Right cardiac atrium (tissue), 5 donors: ENCODE results near the gene GPC6. TPM values are rescaled to one million over a fixed set of nuclear protein-coding genes. Genes with fewer than 3 reads are reported as not detected.

ENCODE experiments used
- ATAC-seq, 2 donors: fragments of 200-7000 bp; cut with Tn5 transposase; one replicate each; pipeline versions ENCODE4 v1.8.0 to v1.9.1; 2020; ENCODE audit warnings: moderate library complexity in 2 of 2, mild to moderate bottlenecking in 1 of 2
- DNase-seq, 3 donors: peaks; one replicate each; pipeline ENCODE4 v3.0.0-alpha.2; 2020
- H3K27ac ChIP-seq: one replicate; pipeline ENCODE4 v1.5.1; 2013; ENCODE audit warnings: mild to moderate bottlenecking, low read length, control low read depth, moderate library complexity
- H3K27me3 ChIP-seq: one replicate; pipeline ENCODE4 v1.6.1; 2013; ENCODE audit not compliant: control insufficient read depth, insufficient read depth
- H3K4me1 ChIP-seq: one replicate; pipeline ENCODE4 v1.6.1; 2013; ENCODE audit warnings: low read length; ENCODE audit not compliant: control insufficient read depth, insufficient read depth
- H3K4me3 ChIP-seq: one replicate; pipeline ENCODE4 v1.5.1; 2013; ENCODE audit warnings: low read length, control low read depth
- H3K9me3 ChIP-seq: one replicate; pipeline ENCODE4 v1.6.1; 2013; ENCODE audit warnings: low read length; ENCODE audit not compliant: control insufficient read depth
- WGBS: extraction: QIAGEN DNeasy Blood & Tissue Kit; methylation state at CpG from one replicate; pipeline ENCODE4 v1.1.7; 2013; 5-methylcytosine and 5-hydroxymethylcytosine counted together
- intact Hi-C, 4 donors: fragments of 100-400 bp; cut with DNase I; formaldehyde crosslinking; loops; one replicate each; pipeline versions ENCODE4 v1.11.0 to v1.14.0; 2022 to 2023
- polyA plus RNA-seq: library from polyadenylated mRNA; stranded (reverse); fragments of 200-250 nt; gene quantifications from one replicate; pipeline ENCODE4 v1.2.3, GENCODE V29; 2013
- total RNA-seq, 4 donors: library from RNA; stranded (reverse); fragmentation: NEBNext Ultra II Directional; extraction: Animal tissue kit (Norgen Biotek cat#: 25700); gene quantifications; one replicate each; pipeline ENCODE4 v1.2.1, GENCODE V29; 2021
- donor health status: healthy with polysubstance abuse.
- donor health status: DM: no; HTN: yes; CAD: no.
- donor health status: DM: no; HTN: no; CAD: no.
- donor health status: DM: no; HTN: yes; CAD: no; lungs with severe emphysema.
- donor health status: DM: yes; HTN: yes; CAD: no.

The GPC6 gene
- total and polyA plus RNA-seq, 5 donors, result 1.5 to 11.0 (median 5.3) TPM

DNA sequence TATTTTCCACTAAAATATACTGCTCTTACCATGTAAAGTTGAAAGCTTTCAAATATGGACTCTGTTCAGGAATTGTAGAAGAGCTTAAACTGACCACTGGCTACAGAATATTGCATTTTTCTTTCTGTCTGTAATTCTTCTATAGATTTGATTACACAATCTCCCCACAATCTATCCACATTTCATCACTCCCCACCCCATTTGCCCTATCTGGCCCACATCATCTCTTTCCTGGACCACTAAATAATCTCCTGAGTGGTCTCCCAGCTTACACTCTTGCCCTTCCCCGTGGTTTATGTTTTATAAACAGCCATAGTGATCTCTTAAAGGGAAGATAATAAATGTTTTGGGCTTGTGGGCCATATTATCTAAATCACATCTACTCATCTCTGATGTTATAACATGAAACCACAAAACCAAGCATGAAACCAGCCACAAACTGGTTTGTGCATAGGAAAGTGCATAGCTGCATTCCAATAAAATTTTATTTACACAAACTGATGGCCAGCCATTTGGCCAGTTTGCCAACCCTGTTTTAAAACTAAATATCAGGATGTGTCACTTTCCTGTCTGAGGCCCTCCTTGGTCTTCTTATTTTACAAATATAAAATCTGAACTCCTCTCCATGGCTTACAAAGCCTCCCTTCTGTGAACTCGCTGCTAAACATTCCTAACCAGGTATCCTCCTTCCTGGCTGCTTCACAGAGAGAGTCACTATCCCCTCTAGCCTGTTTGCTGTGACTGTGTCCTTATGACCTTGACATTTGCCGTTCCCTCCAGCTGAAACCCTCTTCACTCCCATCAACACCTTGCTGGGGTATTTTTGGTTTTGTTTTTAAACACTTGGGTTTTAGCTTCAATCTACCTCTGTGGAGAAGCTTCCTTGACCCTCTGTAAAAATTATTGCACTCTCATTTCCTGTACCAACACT lies 500.9 kb downstream of the GPC6 start:
- H3K27ac ChIP-seq, result no peak overlapping the region
- no peak overlapping the region for H3K4me3 ChIP-seq
- no peaks in the 10 kb centered on the region for H3K9me3 ChIP-seq
- DNase-seq (no peak), ATAC-seq (no peak)
- no peaks in the 10 kb centered on the region for H3K27me3 ChIP-seq
- intact Hi-C loops, result no loop called here
- 66% methylated on average over 3 of the region's 3 CpGs for WGBS
- no peaks in the 10 kb centered on the region for H3K4me1 ChIP-seq

DNA sequence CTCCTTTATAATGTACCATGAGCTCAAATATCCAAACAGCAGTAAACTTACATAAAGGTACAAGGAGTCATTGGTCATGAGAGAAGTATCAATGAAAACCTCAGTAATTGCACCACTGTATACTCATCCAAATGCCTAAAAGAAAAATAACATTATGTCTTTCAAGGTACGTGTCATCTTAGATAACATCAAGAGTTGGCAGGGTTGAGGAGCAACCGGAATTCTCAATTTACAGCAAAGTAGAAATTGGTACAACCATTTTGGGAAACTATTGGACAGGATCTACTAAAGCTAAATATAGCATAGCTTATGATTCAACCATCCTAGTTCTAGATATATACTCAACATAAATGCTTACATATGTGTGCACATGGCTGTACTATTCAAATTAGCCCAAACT lies 502.8 kb downstream of the GPC6 start:
- H3K27ac ChIP-seq, result no peak overlapping the region
- intact Hi-C loops, result no loop called here
- WGBS, result 88% methylated on average over 2 of the region's 2 CpGs

DNA sequence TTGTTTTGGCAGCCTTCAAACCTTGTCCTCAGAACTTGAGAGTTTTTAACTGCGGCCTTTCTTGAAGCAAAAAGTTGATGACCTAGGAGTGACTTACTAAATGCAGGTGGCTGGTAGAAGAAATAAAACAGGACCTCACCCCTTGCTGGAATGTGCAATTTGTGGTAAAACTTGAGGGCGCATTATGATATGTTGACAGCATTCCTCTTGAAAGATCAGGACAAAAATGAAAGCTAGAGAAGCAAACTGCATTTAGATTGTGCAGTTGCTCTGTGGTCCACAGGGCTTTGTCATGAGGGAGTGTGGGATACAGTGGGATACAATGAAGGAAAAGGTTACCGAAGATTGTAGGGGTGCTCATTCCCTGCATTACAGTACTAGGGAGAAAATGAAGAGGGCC lies 504.2 kb downstream of the GPC6 start:
- WGBS, result 81% methylated on average over 3 of the region's 3 CpGs
- ATAC-seq (no peak), DNase-seq (no peak)
- Histone ChIP-seq H3K9me3 (no peaks in the 10 kb centered on the region), H3K27me3 (no peaks in the 10 kb centered on the region), H3K4me3 (no peak overlapping the region), H3K4me1 (no peaks in the 10 kb centered on the region), H3K27ac (no peak overlapping the region)
- intact Hi-C loops, result no loop called here

More for the DNA sequence above, 502.8 kb downstream of the GPC6 start:
- ATAC-seq (no peak), DNase-seq (no peak)
- Histone ChIP-seq H3K4me1 (no peaks in the 10 kb centered on the region), H3K27me3 (no peaks in the 10 kb centered on the region), H3K9me3 (no peaks in the 10 kb centered on the region), H3K4me3 (no peak overlapping the region)

DNA sequence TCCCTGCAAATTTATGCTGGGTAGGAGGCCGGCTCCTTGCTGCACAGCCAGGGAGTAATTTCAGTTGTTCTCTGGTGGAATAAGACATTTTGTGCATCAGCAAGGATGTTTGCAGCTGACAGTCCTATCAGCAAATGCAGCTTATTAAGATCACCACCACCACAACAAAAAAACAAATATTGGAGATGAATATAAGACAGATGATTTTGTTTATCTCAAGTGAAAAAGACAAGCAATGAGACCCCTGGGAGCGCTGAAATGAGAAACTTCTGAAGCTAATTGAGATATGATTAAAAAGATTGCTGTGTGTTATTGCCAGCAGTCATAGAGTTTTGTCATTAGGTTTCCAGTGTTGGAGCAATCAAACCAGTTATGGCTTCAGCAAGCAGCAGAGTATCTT lies 505.6 kb downstream of the GPC6 start:
- 60% methylated on average over 2 of the region's 2 CpGs for WGBS
- H3K27me3 ChIP-seq, result no peaks in the 10 kb centered on the region
- H3K9me3 ChIP-seq, result no peaks in the 10 kb centered on the region
- no peak overlapping the region for H3K4me3 ChIP-seq
- no peak overlapping the region for H3K27ac ChIP-seq
- intact Hi-C loops, result no loop called here
- no peak for DNase-seq
- H3K4me1 ChIP-seq, result no peaks in the 10 kb centered on the region
- no peak for ATAC-seq

DNA sequence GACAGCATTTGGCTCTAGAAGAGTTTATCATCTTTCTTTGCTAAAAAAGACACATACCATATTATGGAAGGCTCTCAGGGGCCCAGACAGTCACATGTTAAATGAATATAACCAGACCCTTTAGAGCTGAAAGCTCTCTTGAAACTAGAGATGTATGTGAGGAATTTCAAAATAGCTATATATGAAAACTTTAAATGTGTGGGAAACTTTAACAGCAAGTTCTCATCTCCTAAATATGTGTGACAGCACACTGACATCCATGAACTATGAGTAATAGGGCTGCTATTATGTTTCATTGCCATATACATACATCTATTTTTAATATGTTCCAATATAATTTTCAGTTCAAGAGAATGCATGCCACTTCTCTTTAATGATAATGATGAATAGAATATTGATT lies 509.5 kb downstream of the GPC6 start:
- Histone ChIP-seq H3K4me1 (no peaks in the 10 kb centered on the region), H3K9me3 (no peaks in the 10 kb centered on the region), H3K27me3 (no peaks in the 10 kb centered on the region), H3K27ac (no peak overlapping the region), H3K4me3 (no peak overlapping the region)
- intact Hi-C loops, result no loop called here
- ATAC-seq (no peak), DNase-seq (no peak)

DNA sequence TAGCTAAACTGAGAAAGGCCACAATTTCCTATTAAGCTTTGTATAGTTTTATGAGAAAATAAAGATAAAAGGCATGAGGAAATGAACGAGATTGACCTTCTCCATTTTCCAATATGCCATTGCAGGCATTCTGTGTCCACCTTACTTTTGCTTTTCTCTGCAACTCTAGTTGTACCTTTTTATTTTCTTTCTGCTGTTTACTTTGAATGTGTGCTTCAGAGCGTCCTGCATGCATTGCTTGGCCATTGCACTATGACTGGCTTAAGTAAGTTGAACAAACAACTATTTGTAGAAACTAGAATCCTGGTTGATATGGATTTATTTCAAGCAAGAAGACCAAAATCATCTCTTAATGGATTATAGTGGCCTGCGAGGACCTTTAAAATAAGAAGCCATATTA lies 510.3 kb downstream of the GPC6 start:
- intact Hi-C loops, result no loop called here
- Histone ChIP-seq H3K4me1 (no peaks in the 10 kb centered on the region), H3K9me3 (no peaks in the 10 kb centered on the region), H3K27me3 (no peaks in the 10 kb centered on the region), H3K4me3 (no peak overlapping the region), H3K27ac (no peak overlapping the region)
- 80% methylated on average over 3 of the region's 3 CpGs for WGBS
- ATAC-seq, result no peak
- no peak for DNase-seq

DNA sequence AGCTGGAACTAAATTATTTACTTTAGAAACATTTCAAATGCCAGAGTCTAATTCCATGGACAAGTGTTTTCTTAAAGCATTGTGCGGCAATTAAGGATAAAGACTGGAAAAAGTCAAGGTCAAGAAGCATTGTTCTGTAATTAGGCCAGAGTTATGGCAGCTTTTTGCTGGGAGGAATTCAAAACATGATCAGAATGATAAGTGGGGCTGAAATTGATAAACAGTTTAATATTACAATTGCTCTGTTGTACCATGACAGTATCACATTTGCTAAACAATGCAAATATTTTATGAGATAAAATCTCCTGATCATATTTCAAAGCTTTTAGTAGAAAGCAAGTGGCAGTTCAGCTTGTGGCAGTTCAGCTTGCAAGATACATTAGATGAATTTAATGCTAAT lies 513.7 kb downstream of the GPC6 start:
- Histone ChIP-seq H3K4me1 (no peaks in the 10 kb centered on the region), H3K27ac (no peak overlapping the region), H3K4me3 (no peak overlapping the region), H3K9me3 (no peaks in the 10 kb centered on the region), H3K27me3 (no peaks in the 10 kb centered on the region)
- no peak for DNase-seq
- intact Hi-C loops, result no loop called here
- WGBS, result 44% methylated on average over 1 of the region's 1 CpG
- no peak for ATAC-seq

DNA sequence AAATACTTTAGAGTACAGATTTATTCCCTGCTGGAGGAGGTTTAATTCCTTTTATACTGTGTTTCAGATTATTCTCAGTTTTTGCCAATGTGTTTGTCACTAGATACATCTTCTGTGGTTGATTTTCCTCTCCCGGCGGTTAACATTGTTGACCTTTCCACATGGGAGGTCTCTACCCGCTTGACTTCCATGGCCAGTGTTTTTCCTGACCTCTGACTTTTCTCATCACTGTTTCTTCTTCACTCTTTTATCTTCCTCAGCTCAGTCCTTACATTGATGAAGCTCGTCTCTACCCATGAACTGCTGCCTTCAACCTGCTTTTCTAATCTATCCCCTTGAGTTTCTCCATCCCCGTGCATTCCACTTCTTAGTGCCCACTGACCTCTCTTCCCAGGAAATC lies 517.4 kb downstream of the GPC6 start:
- intact Hi-C loops, result no loop called here
- no peaks in the 10 kb centered on the region for H3K9me3 ChIP-seq
- no peak overlapping the region for H3K27ac ChIP-seq
- WGBS, result 88% methylated on average over 5 of the region's 5 CpGs
- H3K4me3 ChIP-seq, result no peak overlapping the region
- DNase-seq (no peak), ATAC-seq (no peak)
- no peaks in the 10 kb centered on the region for H3K4me1 ChIP-seq
- no peaks in the 10 kb centered on the region for H3K27me3 ChIP-seq

DNA sequence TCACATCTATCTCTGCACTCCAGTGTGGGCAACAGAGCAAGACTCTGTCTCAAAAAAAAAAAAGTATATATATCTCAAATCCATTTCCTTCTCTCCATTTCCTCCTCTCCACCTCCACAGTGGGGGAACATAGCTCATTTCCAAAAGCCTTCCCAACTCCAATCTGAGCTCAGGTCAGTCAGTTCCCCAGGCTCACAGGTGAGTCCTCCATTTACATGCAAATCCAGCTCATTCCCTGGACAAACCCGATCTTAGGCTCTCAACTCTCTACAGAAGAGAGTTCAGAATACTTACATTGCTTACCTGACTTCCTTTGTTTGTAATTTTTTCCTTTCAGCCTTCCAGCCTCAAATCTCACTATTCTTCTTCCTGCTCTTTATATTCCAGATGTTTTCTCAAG lies 518.3 kb downstream of the GPC6 start:
- no peaks in the 10 kb centered on the region for H3K4me1 ChIP-seq
- H3K9me3 ChIP-seq, result no peaks in the 10 kb centered on the region
- intact Hi-C loops, result no loop called here
- no peak overlapping the region for H3K4me3 ChIP-seq
- no peak overlapping the region for H3K27ac ChIP-seq
- DNase-seq (no peak), ATAC-seq (no peak)
- H3K27me3 ChIP-seq, result no peaks in the 10 kb centered on the region
- WGBS, result 77% methylated on average over 1 of the region's 1 CpG

DNA sequence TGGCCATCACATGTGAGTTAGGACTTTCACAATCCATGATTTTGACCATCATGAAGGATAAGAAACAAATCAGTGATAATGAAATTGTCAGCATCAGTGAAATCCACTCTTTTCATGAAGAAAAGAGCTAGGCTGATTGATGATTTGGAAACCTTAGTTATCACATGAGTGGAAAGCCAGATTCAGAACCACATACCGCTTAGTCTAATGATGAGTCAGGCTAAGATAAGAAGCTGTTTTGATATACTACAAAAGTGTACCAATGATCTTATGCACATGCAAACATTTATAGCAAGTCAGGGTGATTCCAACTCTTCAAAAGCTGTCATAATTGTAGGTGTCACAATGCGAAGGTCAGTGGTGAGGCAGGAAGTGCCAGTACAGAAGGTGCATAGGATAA lies 519.3 kb downstream of the GPC6 start:
- no peaks in the 10 kb centered on the region for H3K9me3 ChIP-seq
- H3K4me3 ChIP-seq, result no peak overlapping the region
- H3K27ac ChIP-seq, result no peak overlapping the region
- no peak for ATAC-seq
- 48% methylated on average over 2 of the region's 2 CpGs for WGBS
- no peaks in the 10 kb centered on the region for H3K4me1 ChIP-seq
- intact Hi-C loops, result no loop called here
- no peak for DNase-seq
- H3K27me3 ChIP-seq, result no peaks in the 10 kb centered on the region

DNA sequence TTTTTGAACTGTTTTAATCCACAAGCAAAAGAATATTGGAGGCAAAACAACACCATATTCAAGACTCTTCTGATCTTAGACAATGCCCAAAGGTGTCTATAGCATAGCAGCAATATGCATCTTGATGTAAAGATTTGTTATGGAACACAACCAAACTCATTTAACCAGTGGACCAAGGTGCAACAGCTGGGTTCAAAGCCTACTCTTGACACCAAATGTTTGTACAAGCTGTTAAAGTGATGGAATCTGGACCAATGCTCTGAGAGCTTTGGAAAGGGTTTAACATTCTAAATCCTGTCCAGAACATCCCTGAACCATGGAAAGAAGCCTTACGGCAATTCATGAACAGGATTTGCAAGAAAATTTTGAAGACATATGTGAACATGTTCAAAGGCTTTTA lies 520.0 kb downstream of the GPC6 start:
- DNase-seq (no peak), ATAC-seq (no peak)
- Histone ChIP-seq H3K9me3 (no peaks in the 10 kb centered on the region), H3K4me3 (no peak overlapping the region), H3K27me3 (no peaks in the 10 kb centered on the region), H3K4me1 (no peaks in the 10 kb centered on the region), H3K27ac (no peak overlapping the region)
- intact Hi-C loops, result no loop called here
- WGBS, result 91% methylated on average over 1 of the region's 1 CpG

DNA sequence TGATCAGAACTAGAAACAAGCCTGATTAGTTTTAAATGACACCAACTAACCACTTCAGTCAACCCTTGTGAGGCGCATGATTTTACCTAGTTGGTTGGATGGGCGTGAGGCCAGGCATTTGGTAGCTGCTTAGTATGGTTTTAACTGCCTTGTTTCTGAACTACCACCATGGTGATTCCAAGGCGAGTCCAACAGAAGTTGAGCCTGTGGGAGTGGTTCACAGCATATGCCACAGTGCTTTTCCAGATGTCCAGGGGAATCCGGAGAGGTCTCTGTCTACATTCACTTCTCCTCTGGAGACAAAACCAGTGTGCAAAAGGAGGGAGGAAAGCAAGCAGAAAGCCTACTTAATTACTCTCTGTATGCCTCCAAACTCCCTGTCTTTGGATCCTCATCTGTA lies 524.1 kb downstream of the GPC6 start:
- H3K27me3 ChIP-seq, result no peaks in the 10 kb centered on the region
- intact Hi-C loops, result no loop called here
- DNase-seq (no peak), ATAC-seq (no peak)
- H3K4me3 ChIP-seq, result no peak overlapping the region
- no peaks in the 10 kb centered on the region for H3K4me1 ChIP-seq
- WGBS, result 84% methylated on average over 4 of the region's 4 CpGs
- H3K9me3 ChIP-seq, result no peaks in the 10 kb centered on the region
- H3K27ac ChIP-seq, result no peak overlapping the region
